Measurements from ENCODE around the gene KRCC1.
"Not testable (repeated sequence)": the region's sequence is repeated elsewhere in the genome, so short reads cannot be mapped to it uniquely, and the experiment has no call there.

KRCC1 gene

GRCh38 chr2:88002359-88002707 lies 53.2 kb downstream of the KRCC1 start:
- DNase-seq (ENCODE audit: low read depth, low spot score): no peak

- not testable (repeated sequence) for DNase-seq (ENCODE audit: low read depth, low spot score)
These were observed 55.1 kb downstream of the KRCC1 start for GRCh38 chr2:88000474-88000873.

- no peak for DNase-seq (ENCODE audit: low read depth, low spot score)
These were observed 59.0 kb downstream of the KRCC1 start for GRCh38 chr2:87996570-87996969.

GRCh38 chr2:87995756-87996155 lies 59.8 kb downstream of the KRCC1 start:
- no peak for DNase-seq (ENCODE audit: low read depth, low spot score)

- not testable (repeated sequence) for DNase-seq (ENCODE audit: low read depth, low spot score)
These were observed 61.2 kb downstream of the KRCC1 start for GRCh38 chr2:87994304-87994850.

- not testable (repeated sequence) for DNase-seq (ENCODE audit: low read depth, low spot score)
These were observed 63.0 kb downstream of the KRCC1 start for GRCh38 chr2:87992569-87992968.

GRCh38 chr2:87987473-87987872 lies 68.1 kb downstream of the KRCC1 start:
- not testable (repeated sequence) for DNase-seq (ENCODE audit: low read depth, low spot score)

- DNase-seq (ENCODE audit: low read depth, low spot score): not testable (repeated sequence)
These were observed 69.7 kb downstream of the KRCC1 start for GRCh38 chr2:87985902-87986301.

GRCh38 chr2:87981182-87981581 lies 74.4 kb downstream of the KRCC1 start:
- not testable (repeated sequence) for DNase-seq (ENCODE audit: low read depth, low spot score)
